GM12878 (cell line): ENCODE results near the gene AGAP3. TPM values are rescaled to one million over a fixed set of nuclear protein-coding genes. Genes with fewer than 3 reads are reported as not detected.

ENCODE experiments used
- ATF7 ChIP-seq: fragments of 450-650 bp; IDR thresholded peaks from 2 replicates; pipeline ENCODE4 v1.6.1; 2016; ENCODE audit warnings: low read depth, mild to moderate bottlenecking
- BACH1 ChIP-seq: fragments of 450-650 bp; IDR thresholded peaks from 2 replicates; pipeline ENCODE4 v1.6.1; 2017; ENCODE audit warnings: mild to moderate bottlenecking, borderline replicate concordance
- BHLHE40 ChIP-seq, 2 experiments: fragments of 450-650 bp in 1 of 2; IDR thresholded peaks; 2 replicates each; pipeline ENCODE4 v1.6.1; 2011 to 2017; ENCODE audit warnings: low read depth in 2 of 2, borderline replicate concordance in 1 of 2, improper control_type of control experiment in 1 of 2, low read length in 1 of 2, mild to moderate bottlenecking in 1 of 2
- BMI1 ChIP-seq: fragments of 450-650 bp; IDR thresholded peaks from 2 replicates; pipeline ENCODE4 v1.6.1; 2016; ENCODE audit warnings: mild to moderate bottlenecking, moderate library complexity, borderline replicate concordance
- CEBPZ ChIP-seq: fragments of 150-350 bp; IDR thresholded peaks from 2 replicates; pipeline ENCODE4 v1.6.1; 2016; ENCODE audit warnings: low read depth, low read length
- EP300 ChIP-seq, 2 experiments: fragments of 150-350 bp in 1 of 2; IDR thresholded peaks; 2 replicates each; pipeline ENCODE4 v1.6.1; 2011 to 2012; ENCODE audit warnings: low read depth in 2 of 2, low read length in 2 of 2, borderline replicate concordance in 1 of 2, improper control_type of control experiment in 1 of 2, inconsistent platforms in 1 of 2; ENCODE audit not compliant: control insufficient read depth in 1 of 2
- HDGF ChIP-seq: fragments of 450-650 bp; IDR thresholded peaks from 2 replicates; pipeline ENCODE4 v1.6.1; 2016; ENCODE audit warnings: antibody characterized with exemption
- IRF5 ChIP-seq: fragments of 450-650 bp; IDR thresholded peaks from 2 replicates; pipeline ENCODE4 v1.6.1; 2017; ENCODE audit warnings: borderline replicate concordance
- MAX ChIP-seq: IDR thresholded peaks from 2 replicates; pipeline ENCODE4 v1.6.1; 2012; ENCODE audit warnings: low read depth, low read length, improper control_type of control experiment
- NRF1 ChIP-seq: conservative IDR thresholded peaks from 2 replicates; pipeline ENCODE4 v1.6.1; 2011; ENCODE audit warnings: mild to moderate bottlenecking, low read depth, low read length, improper control_type of control experiment
- POLR2AphosphoS5 ChIP-seq: IDR thresholded peaks from 2 replicates; pipeline ENCODE4 v1.6.1; 2011; ENCODE audit warnings: mild to moderate bottlenecking, low read length, inconsistent platforms
- SMC3 ChIP-seq: IDR thresholded peaks from 2 replicates; pipeline ENCODE4 v1.6.1; 2011; ENCODE audit warnings: low read length, improper control_type of control experiment, borderline replicate concordance
- SPI1 ChIP-seq: IDR thresholded peaks from 2 replicates; pipeline ENCODE4 v1.6.1; 2011; ENCODE audit warnings: low read depth, mild to moderate bottlenecking, low read length, moderate library complexity, borderline replicate concordance; ENCODE audit not compliant: insufficient read depth
- SUPT20H ChIP-seq: IDR thresholded peaks from 2 replicates; pipeline ENCODE4 v1.6.1; 2011; ENCODE audit warnings: low read depth, mild to moderate bottlenecking, low read length, moderate library complexity, borderline replicate concordance; ENCODE audit not compliant: control insufficient read depth
- TCF12 ChIP-seq: IDR thresholded peaks from 2 replicates; pipeline ENCODE4 v1.6.1; 2011; ENCODE audit warnings: low read depth, mild to moderate bottlenecking, low read length
- TCF7 ChIP-seq: IDR thresholded peaks from 2 replicates; pipeline ENCODE4 v1.6.1; 2014; ENCODE audit warnings: antibody characterized with exemption, borderline replicate concordance
- WRNIP1 ChIP-seq: IDR thresholded peaks from 2 replicates; pipeline ENCODE4 v1.6.1; 2011; ENCODE audit warnings: low read depth, low read length, improper control_type of control experiment, borderline replicate concordance
- YBX1 ChIP-seq: fragments of 450-650 bp; IDR thresholded peaks from 2 replicates; pipeline ENCODE4 v1.6.1; 2016; ENCODE audit warnings: antibody characterized with exemption
- YY1 ChIP-seq: IDR thresholded peaks from 2 replicates; pipeline ENCODE4 v1.6.1; 2011; ENCODE audit warnings: low read depth, mild to moderate bottlenecking, low read length
- polyA plus RNA-seq, 11 experiments: library from polyadenylated mRNA; depleted of rRNA in 4 of 11; unstranded in 6 of 11; stranded (reverse) in 5 of 11; fragments of >200 nt; fragmentation: Nextera tagmentation in 4 of 11; fragmentation: Illumina TruSeq in 1 of 11; extraction: Ambion mirVana in 4 of 11; extraction: Trizol in 1 of 11; gene quantifications; 1 replicate in 1 of 11; 2 replicates in 10 of 11; pipeline versions ENCODE4 v1.2.1 to v1.2.3, GENCODE V29; 2011 to 2016; ENCODE audit warnings: inconsistent platforms in 2 of 11, missing spikeins in 2 of 11, low read depth in 1 of 11
- total RNA-seq, 4 experiments: library from RNA; depleted of rRNA in 3 of 4; stranded (reverse); fragments of >200 nt in 3 of 4; fragmentation: Illumina TruSeq in 1 of 4; extraction: Trizol in 1 of 4; gene quantifications; 2 replicates each; pipeline versions ENCODE4 v1.2.1 to v1.2.3, GENCODE V29; 2013 to 2021
- TF ChIP-seq, protein P1 (sequence below), 3 experiments: IDR thresholded peaks in 2 of 3; conservative IDR thresholded peaks in 1 of 3; 2 replicates each; pipeline ENCODE4 v1.5.1; 2011; ENCODE audit warnings: low read depth in 3 of 3, low read length in 3 of 3, mild to moderate bottlenecking in 3 of 3, control low read depth in 2 of 3, moderate library complexity in 2 of 3, inconsistent platforms in 1 of 3, mixed read lengths in 1 of 3; ENCODE audit not compliant: control insufficient read depth in 2 of 3, insufficient read depth in 1 of 3; ENCODE audit errors: extremely low read depth in 1 of 3
- TF ChIP-seq, protein P2 (sequence below): IDR thresholded peaks from 2 replicates; pipeline ENCODE4 v1.6.1; 2011; ENCODE audit warnings: low read depth, low read length, improper control_type of control experiment, borderline replicate concordance

The AGAP3 gene
- total and polyA plus RNA-seq, 10 of the 15 experiments (the other 5 are each of a cell fraction or from before 2014, with no cell fraction given) = 1.8 to 68.1 (median 15.7) TPM

- TF ChIP-seq, protein P1, sequence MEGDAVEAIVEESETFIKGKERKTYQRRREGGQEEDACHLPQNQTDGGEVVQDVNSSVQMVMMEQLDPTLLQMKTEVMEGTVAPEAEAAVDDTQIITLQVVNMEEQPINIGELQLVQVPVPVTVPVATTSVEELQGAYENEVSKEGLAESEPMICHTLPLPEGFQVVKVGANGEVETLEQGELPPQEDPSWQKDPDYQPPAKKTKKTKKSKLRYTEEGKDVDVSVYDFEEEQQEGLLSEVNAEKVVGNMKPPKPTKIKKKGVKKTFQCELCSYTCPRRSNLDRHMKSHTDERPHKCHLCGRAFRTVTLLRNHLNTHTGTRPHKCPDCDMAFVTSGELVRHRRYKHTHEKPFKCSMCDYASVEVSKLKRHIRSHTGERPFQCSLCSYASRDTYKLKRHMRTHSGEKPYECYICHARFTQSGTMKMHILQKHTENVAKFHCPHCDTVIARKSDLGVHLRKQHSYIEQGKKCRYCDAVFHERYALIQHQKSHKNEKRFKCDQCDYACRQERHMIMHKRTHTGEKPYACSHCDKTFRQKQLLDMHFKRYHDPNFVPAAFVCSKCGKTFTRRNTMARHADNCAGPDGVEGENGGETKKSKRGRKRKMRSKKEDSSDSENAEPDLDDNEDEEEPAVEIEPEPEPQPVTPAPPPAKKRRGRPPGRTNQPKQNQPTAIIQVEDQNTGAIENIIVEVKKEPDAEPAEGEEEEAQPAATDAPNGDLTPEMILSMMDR (IDR thresholded peaks at IDR 0.05 in 2 of 3, conservative IDR thresholded peaks at IDR 0.05 in 1 of 3; ENCODE audit: control insufficient read depth in 2 of 3, extremely low read depth in 1 of 3, insufficient read depth in 1 of 3, low read depth in 3 of 3, low read length in 3 of 3) = no peak
- no peak for TF ChIP-seq WRNIP1
- no peak for TF ChIP-seq ATF7
- no peak for TF ChIP-seq MAX
- no peak for TF ChIP-seq CEBPZ
- TF ChIP-seq TCF12 = 0 out of 2 replicates have a peak, but pooled peaks have one; percentile 6
- TF ChIP-seq HDGF = peak; percentile 73; the same call in 1 of the 2 replicates
- TF ChIP-seq SMC3 = no peak
- TF ChIP-seq BACH1 = peak; percentile 35; the same call in 1 of the 2 replicates
- TF ChIP-seq YY1 = no peak
- peak; percentile 56; the same call in 1 of the 2 replicates for TF ChIP-seq POLR2AphosphoS5
- TF ChIP-seq YBX1 = no peak
- no peak for TF ChIP-seq TCF7
- TF ChIP-seq, protein P2, sequence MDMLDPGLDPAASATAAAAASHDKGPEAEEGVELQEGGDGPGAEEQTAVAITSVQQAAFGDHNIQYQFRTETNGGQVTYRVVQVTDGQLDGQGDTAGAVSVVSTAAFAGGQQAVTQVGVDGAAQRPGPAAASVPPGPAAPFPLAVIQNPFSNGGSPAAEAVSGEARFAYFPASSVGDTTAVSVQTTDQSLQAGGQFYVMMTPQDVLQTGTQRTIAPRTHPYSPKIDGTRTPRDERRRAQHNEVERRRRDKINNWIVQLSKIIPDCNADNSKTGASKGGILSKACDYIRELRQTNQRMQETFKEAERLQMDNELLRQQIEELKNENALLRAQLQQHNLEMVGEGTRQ = no peak
- TF ChIP-seq BMI1 = no peak
- TF ChIP-seq SUPT20H = no peak
- no peak for TF ChIP-seq NRF1
- TF ChIP-seq SPI1 = no peak
- TF ChIP-seq IRF5 = no peak
- TF ChIP-seq EP300 (IDR thresholded peaks at IDR 0.05; ENCODE audit: borderline replicate concordance in 1 of 2, control insufficient read depth in 1 of 2, low read depth in 2 of 2, low read length in 2 of 2) = no peak
- peak in 1 of 2 experiments; percentile 53; a peak in 1 of 4 replicates for TF ChIP-seq BHLHE40 (IDR thresholded peaks at IDR 0.05; ENCODE audit: borderline replicate concordance in 1 of 2, low read depth in 2 of 2, low read length in 1 of 2)
These were observed at the start of gene AGAP3 (continued) for GRCh38 chr7:151085691-151086620.
